Uterus (tissue), 2 donors: ENCODE measurements around the gene PCED1B.

Experiments
- POLR2A ChIP-seq, 2 donors: fragments of 450-650 bp; IDR thresholded peaks; one replicate each; pipeline ENCODE4 v1.6.1; 2016; ENCODE audit warnings: antibody characterized with exemption in 2 of 2, mild to moderate bottlenecking in 1 of 2, moderate library complexity in 1 of 2
- TF ChIP-seq, protein P1 (sequence below), 4 experiments: fragments of 200-600 bp in 2 of 4; fragments of 450-650 bp in 2 of 4; sonication (generic) in 2 of 4; IDR thresholded peaks; one replicate each; pipeline ENCODE4 v1.5.1; 2016 to 2019; ENCODE audit warnings: antibody characterized with exemption in 4 of 4, mild to moderate bottlenecking in 2 of 4, moderate library complexity in 1 of 4

GRCh38 chr12:47281667-47282171, 202.3 kb downstream of the PCED1B start:
- TF ChIP-seq, protein P1, sequence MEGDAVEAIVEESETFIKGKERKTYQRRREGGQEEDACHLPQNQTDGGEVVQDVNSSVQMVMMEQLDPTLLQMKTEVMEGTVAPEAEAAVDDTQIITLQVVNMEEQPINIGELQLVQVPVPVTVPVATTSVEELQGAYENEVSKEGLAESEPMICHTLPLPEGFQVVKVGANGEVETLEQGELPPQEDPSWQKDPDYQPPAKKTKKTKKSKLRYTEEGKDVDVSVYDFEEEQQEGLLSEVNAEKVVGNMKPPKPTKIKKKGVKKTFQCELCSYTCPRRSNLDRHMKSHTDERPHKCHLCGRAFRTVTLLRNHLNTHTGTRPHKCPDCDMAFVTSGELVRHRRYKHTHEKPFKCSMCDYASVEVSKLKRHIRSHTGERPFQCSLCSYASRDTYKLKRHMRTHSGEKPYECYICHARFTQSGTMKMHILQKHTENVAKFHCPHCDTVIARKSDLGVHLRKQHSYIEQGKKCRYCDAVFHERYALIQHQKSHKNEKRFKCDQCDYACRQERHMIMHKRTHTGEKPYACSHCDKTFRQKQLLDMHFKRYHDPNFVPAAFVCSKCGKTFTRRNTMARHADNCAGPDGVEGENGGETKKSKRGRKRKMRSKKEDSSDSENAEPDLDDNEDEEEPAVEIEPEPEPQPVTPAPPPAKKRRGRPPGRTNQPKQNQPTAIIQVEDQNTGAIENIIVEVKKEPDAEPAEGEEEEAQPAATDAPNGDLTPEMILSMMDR (IDR thresholded peaks at IDR 0.05): no peak
- no peak for TF ChIP-seq POLR2A (IDR thresholded peaks at IDR 0.05)
